ENCODE results near the gene ANKRD26.

Gene ANKRD26

GRCh38 chr10:26959841-26960240, 140.5 kb downstream of the ANKRD26 start:
- no peak for TF ChIP-seq CTCF (IDR thresholded peaks at IDR 0.05; ENCODE audit: low read depth, low read length)
- DNase-seq (ENCODE audit: extremely low read depth, low read depth), result no peak
